Activated gamma-delta T cell treated with anti-CD3 and anti-CD28 coated beads, Interleukin-2, amount 50 U/mL, for 16 hours (primary cell): ENCODE results near the gene PARG.
"Not testable (repeated sequence)": the region's sequence is repeated elsewhere in the genome, so short reads cannot be mapped to it uniquely, and the experiment has no call there.

Experiments
- DNase-seq: peaks from one replicate; pipeline ENCODE4 v3.0.0-alpha.2; 2020; ENCODE audit warnings: low read depth

Gene PARG

GRCh38 chr10:49903829-49904228 lies 38.0 kb downstream of the PARG start:
- not testable (repeated sequence) for DNase-seq

GRCh38 chr10:49900406-49900805 lies 41.4 kb downstream of the PARG start:
- not testable (repeated sequence) for DNase-seq

DNA sequence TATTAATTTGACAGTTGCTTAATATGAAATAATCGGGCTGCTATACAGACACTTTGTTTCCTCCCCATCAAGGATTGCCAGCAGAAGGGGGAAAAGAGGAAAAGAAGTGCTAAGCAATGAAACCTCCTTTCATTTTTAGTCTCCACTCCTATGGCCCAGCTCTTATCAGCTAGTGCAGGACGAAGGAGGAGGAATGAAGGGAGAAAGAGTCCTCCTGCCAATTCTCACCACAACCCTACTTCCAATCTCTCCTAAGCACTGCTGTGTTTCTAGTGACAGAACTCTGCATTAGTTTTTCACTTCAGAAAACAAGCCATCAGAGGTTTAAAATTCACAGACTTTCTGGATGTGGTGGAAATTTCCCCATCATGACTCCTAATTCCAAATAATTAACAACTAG lies 41.8 kb downstream of the PARG start:
- DNase-seq: not testable (repeated sequence)

GRCh38 chr10:49890025-49890424 lies 51.8 kb downstream of the PARG start:
- not testable (repeated sequence) for DNase-seq

- DNase-seq: not testable (repeated sequence)
These were observed 57.0 kb downstream of the PARG start for GRCh38 chr10:49884739-49885331.

GRCh38 chr10:49883852-49884251 lies 58.0 kb downstream of the PARG start:
- not testable (repeated sequence) for DNase-seq

- not testable (repeated sequence) for DNase-seq
These were observed 59.5 kb downstream of the PARG start for GRCh38 chr10:49882327-49882726.

DNA sequence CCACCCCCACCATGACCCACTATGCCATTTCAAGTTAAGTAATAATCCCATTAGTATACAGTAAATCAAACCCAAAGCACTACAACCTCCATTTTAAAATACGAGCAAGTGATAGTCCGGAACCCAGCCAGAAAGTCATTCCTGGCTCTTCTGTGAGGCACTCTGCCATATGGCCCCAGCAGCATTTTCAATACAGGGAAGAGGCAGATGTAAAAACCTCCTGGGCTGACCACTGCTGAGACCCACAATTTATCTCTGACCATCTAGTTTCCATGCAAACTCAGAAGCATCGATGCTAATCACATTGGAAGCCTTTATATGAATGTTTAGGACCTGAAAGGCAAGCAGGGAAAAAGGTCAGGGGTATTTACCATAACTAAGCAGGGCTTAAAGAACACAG lies 69.1 kb downstream of the PARG start:
- DNase-seq: not testable (repeated sequence)

- not testable (repeated sequence) for DNase-seq
These were observed 70.4 kb downstream of the PARG start for GRCh38 chr10:49871462-49871861.

- not testable (repeated sequence) for DNase-seq
These were observed 81.9 kb downstream of the PARG start for GRCh38 chr10:49859933-49860332.

DNA sequence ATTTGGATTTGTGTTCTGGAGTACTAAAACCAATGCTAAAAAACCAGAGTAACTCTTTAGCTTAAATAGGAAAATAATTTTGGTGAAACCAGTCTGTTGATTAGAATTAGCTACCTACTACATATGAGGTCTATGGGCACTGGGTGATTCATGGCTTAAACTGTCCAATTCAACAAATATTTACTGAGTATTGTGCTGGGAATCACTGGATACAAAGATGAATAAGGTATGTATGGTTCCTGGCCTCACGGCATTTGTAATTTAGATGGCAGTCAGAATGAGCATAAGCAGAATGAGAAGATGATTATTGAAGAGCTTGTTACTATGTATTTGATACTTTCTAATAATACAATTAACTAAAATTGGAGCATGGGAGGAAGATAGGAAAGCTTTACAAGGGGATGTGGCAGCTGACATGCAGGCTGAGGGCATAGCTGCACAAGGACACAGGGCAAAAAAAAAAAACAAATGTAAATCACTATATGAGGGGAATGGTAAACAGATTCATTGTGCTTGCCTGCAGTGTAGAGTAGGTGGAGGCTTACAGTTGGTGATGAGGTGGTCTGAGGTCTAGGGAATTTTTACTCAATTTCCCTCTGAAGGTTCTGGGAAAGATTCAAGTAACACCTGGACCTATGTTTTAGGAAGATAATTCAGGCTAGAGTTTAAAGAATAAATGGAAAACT lies 83.0 kb downstream of the PARG start:
- not testable (repeated sequence) for DNase-seq

GRCh38 chr10:49849520-49849919 lies 92.3 kb downstream of the PARG start:
- not testable (repeated sequence) for DNase-seq

DNA sequence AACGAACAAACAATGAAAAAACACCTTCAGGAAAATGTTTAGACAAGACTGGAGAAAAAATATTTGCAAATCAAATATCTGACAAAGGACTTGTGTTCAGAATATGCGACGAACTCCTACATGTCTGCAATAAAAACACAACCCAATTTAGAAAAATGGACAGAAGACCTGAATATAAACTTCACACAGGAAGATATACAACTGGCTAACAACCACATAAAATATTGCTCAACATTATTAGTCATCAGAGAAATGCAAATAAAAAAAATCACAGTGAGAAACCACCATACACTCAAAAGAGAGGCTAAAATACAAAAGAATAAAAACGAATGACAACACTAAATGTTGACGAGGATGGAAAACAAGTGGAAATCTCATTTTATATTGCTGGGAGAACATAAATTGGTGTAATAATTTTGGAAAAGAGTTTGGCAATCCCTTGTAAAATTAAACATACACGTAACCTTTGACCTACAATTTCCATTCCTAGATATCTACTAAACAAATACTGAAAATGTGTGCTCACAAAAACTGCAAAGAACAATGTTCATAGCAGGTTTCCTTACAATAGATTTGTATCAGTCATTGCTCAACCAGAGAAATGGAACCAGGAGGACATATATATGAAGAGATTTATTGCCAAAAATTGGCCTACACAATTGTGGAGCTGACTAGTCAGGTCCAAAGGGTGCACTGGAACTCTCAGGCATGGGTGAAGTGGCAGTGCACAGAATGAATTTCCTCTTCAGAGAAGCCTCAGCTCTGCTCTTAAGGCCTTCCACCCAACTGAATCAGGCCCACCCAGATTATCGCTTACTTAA lies 96.8 kb downstream of the PARG start:
- DNase-seq: no peak

DNA sequence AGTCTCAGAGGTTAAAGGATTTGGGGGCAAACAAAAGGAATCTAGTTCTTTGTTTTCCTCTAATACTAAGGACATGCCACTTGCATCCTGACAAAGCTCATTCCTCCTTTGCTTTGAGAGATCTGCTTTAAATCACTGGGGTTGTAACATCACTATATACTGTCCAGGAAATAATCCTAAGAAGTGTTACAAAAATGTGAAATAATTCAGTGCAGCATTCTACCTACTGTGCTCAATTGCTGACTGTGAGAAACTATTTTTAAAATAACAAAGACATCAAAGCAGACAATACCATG lies 99.5 kb downstream of the PARG start:
- DNase-seq: not testable (repeated sequence)

DNA sequence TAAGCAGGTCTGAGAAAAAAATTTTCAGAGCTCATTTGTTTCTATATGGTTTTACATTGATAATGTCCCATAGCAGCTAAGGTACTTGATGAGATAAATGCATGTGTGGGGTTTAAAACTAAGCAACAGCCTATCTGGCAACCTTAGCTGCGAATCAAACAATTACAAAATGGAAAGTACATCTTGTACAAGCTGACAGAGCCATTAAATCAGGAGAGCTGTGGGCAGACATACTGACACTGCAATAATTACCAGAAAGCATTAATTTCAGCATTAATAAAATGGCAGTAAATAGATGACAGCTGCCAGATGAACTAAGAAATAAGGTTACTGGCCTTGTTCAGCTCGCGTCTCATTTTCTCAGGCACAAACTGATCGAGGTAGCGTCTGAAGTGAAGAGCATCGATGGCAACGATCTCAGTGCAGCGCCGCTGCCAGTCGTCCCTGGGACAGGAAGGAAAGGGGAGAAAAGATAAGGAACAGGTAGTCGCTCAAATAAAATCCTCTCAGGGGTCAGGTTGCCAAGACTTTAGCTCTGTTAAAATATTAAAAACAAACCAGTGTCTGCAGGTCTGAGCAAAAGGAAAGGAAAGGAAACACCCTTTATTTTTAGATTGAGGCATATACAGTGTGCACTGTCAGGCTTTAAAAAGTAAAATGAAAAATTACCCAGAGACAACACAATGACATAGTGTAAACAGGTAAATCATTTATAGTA lies 100.1 kb downstream of the PARG start:
- no peak for DNase-seq

- no peak for DNase-seq
These were observed 104.1 kb downstream of the PARG start for GRCh38 chr10:49837685-49838084.

DNA sequence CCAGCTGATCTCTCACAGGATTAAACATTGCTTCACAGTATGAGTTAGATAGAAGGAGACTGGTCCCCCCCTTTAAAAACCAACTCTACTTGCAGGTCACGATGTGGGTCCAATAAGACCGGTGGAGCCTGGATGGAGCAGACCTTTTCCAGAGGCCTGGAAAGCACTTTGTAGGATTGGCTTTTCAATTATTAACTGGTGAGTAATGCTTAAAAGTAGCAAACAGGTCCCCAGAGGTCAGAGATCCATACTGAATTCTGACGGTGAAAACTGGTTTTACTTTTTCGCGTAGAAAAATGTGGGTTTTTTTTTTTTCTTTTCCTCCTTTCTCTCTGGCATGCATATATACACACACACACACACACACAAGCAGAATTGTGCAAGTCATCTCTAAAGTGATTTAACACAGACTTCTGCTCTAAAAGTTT lies 104.8 kb downstream of the PARG start:
- DNase-seq: no peak

- no peak for DNase-seq
These were observed 106.9 kb downstream of the PARG start for GRCh38 chr10:49834976-49835375.

GRCh38 chr10:49834201-49834600 lies 107.6 kb downstream of the PARG start:
- no peak for DNase-seq

GRCh38 chr10:49833168-49833567 lies 108.7 kb downstream of the PARG start:
- no peak for DNase-seq

DNA sequence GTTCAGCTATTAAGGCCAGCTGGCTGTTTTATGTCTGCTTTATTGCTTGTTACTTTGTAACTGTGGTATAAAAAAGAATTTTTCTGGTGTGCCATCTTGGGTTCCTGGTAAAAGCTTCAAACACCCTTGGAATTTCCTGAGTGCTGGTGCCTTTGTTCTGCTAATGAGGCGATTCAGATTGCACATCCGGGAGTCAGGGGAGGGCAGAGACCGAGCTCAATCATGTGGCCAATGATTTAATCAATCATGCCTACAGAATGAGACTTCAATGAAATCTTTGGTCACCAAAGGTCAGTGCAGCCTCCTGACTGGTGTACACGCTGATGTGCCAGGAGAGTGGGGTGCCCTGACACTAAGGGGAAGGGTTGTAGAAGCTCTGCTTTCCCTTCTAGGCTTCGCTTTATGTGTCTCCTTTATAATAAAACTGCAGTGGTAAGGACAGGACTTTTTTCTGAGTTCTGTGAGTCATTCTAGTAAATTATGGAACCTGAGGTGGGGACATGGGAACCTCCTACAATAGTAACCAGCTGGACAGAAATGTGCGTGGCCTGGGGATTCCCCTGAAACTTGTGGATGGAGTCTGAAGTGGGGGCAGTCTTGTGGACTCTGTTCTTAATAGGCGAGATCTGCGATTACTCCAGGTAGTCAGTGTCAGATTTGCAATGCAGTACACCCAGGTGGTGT lies 110.3 kb downstream of the PARG start:
- DNase-seq: no peak

DNA sequence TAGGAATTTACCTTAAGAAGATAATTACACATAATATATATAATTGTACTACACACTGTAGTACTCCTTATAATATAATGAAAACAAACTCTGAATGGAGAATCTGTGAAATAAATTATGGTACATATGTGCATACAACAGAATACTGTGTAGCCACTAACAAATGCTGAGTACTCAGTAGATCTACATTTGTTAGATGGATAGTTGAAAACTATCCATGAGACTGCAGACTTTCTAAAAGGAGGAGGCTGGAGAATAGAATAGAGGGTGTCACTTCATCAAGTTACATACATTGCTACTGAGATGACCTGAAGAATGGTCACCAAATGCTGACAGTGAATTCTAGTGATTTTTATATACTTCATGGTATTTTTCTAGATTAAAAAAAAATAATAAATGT lies 111.0 kb downstream of the PARG start:
- no peak for DNase-seq
